ENCODE results near the gene EDEM3.

The EDEM3 gene

DNA sequence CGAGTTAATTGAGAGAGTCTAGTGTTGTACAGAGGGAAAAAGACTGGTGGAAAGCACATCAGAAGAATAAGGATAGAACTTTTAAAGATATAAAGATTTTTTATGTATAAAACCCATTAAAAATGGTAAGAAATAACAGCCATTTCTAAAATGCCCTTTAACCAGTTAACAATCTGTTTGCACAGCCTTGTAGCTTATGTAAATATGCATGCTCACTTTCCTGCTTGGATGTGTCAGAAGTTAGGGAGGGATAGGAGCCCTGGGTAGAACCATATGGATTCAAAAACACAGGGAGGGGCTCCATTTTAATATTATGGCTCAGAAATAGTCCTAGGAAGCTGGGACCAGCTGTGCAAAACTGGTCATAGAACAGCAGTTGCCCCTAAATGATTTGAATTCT, 4.5 kb upstream of the EDEM3 start:
- DNase-seq (ENCODE audit: low read depth): no peak
- TF ChIP-seq, protein P1, sequence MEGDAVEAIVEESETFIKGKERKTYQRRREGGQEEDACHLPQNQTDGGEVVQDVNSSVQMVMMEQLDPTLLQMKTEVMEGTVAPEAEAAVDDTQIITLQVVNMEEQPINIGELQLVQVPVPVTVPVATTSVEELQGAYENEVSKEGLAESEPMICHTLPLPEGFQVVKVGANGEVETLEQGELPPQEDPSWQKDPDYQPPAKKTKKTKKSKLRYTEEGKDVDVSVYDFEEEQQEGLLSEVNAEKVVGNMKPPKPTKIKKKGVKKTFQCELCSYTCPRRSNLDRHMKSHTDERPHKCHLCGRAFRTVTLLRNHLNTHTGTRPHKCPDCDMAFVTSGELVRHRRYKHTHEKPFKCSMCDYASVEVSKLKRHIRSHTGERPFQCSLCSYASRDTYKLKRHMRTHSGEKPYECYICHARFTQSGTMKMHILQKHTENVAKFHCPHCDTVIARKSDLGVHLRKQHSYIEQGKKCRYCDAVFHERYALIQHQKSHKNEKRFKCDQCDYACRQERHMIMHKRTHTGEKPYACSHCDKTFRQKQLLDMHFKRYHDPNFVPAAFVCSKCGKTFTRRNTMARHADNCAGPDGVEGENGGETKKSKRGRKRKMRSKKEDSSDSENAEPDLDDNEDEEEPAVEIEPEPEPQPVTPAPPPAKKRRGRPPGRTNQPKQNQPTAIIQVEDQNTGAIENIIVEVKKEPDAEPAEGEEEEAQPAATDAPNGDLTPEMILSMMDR (IDR thresholded peaks at IDR 0.05; ENCODE audit: insufficient read depth, low read depth, low read length, missing control alignments): no peak

DNA sequence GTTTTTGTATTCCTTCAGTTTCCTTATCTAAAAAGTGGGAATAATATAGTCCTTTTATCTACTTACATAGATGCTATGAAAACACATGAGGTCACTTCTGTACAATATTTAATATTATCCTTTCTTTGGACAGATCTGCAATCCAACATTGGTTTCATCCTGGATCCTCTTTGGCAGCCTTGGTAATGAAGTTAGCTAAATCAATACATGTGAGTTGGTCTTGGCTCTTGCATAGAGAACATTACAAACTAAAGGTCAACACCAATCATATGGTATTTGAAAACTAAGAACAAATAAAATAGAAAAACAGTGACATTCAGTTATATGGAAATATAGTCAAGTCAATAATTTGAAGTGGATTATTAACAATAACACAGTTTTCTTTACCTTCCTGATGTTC, 3.2 kb upstream of the EDEM3 start:
- TF ChIP-seq, protein P1 (IDR thresholded peaks at IDR 0.05; ENCODE audit: insufficient read depth, low read depth, low read length, missing control alignments): no peak
- no peak overlapping the region for H3K4me3 ChIP-seq (ENCODE audit: low read length)
- no peak for DNase-seq (ENCODE audit: low read depth)

More for the DNA sequence above, 4.5 kb upstream of the EDEM3 start:
- no peak overlapping the region for H3K4me3 ChIP-seq (ENCODE audit: low read length)

DNA sequence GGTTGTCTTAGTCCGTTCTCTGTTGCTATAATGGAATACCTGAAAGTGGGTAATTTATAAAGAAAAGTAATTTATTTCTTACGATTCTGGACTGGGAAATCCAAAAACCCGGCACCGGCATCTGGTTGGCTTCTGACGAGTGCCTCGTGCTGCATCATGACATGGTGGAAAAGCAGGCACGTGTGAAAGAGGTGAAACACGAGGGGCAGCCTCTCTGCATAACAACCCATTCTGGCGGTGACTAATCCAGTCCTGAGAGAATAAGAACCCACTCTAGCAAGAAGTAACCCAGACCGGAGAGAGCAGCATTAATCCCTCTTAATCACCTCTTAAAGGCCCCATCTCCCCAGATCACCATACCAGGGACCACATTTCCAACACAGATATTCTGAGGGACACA, 2.7 kb upstream of the EDEM3 start:
- DNase-seq (ENCODE audit: low read depth): no peak
- TF ChIP-seq, protein P1 (IDR thresholded peaks at IDR 0.05; ENCODE audit: insufficient read depth, low read depth, low read length, missing control alignments): no peak
- H3K4me3 ChIP-seq (ENCODE audit: low read length): no peak overlapping the region

DNA sequence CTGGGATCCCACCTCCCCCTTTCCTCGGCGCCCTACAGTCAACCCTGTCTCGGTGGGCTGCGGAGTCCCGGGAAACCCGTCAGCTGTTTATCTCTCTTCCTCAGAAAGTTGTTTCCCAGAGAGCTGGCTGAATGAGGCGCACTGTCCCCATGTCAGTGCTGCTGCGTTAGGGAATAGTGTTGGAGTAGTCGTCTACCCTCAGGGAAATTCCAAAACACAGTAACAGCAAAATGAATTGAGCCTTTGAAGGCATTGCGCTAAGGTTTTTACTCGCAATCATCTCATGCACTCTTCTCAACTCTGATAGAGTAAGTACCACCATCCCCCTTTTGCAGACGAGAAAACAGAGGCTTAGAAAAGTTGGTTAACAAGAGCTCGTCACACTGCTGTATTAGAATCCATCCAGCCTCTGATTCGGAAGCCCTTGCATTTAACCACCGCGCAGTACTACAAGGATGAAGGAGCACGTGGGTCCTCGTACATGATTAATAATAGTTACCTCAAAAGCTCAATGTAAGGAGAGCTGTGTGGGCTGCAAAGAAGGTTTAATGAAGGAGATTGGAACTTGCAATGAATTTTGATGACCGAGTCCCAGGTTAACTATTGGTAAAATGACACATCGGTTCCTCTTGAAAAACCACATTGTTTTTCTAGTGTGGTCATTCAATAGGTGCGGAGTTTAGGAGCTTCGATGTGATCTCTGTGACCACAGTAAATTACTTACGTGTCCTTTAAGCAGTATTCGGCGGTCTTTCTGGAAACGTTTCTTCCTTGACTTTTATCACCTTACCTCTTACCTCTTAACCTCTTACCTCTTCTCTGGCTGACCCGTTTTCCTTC, 788 bp upstream of the EDEM3 start:
- TF ChIP-seq, protein P1 (IDR thresholded peaks at IDR 0.05; ENCODE audit: insufficient read depth, low read depth, low read length, missing control alignments): no peak
- peak overlapping the region; percentile 93 for H3K4me3 ChIP-seq (ENCODE audit: low read length)
- DNase-seq (ENCODE audit: low read depth): peak; percentile 52

DNA sequence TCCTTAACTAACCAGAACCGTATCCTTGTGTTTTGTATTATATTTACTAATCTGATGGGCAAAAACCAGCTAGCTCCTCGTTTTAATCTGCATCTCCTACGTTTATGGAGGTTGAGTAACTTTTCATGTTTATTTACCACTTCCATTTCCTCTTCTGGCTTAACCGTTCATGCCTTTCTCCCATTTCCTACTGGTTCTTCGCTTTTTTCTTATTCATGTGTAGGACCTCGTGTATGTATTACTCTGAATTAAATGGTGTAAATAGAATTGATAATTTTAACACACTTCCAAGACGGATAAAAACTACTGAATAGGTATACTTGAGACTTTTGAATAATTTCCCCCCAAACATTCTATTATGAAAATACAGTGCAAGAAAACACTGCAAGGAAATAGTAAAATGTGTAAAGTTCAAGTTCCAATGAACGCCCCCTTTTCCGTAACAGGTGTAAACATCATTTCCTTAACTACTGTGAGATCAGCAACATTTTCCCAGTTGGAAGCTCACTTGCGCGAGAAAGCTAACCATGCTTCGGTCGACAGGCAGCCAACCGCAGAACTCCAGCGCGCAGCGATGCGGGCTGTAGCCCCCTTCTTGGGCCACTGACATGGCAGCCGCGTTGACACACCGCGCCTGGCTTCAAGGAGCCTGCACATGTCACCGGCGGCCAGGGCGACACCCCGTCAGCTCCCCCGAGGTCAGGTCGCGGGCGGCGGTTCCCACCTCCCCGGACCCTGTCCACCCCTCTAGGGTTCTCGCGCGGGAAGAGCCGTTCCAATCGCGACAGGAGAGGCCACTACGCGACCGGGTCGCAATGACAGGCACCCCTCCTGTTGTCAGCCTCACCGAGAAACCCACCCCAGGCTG, 816 bp downstream of the EDEM3 start:
- TF ChIP-seq, protein P1 (IDR thresholded peaks at IDR 0.05; ENCODE audit: insufficient read depth, low read depth, low read length, missing control alignments): no peak
- DNase-seq (ENCODE audit: low read depth): peak; percentile 32
- H3K4me3 ChIP-seq (ENCODE audit: low read length): peak overlapping the region; percentile 93

DNA sequence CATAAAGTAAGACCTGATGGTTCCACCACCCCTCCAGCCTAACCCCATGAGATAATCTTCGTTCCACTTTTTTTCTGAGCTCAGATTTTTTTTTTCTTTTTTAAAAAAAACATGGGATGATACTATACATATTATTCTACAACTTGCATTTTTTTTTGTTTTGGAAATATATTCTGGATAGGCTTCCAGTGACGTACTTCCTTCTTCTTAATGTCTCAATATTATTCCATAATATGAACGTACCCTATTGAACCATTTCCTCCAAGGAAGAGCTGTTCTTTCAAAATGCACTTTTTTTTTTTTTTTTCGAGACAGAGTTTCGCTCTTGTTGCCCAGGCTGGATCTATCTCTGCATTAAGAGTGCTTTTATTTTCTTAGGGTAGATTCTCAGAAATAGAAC, 1.5 kb downstream of the EDEM3 start:
- no peak overlapping the region for H3K4me3 ChIP-seq (ENCODE audit: low read length)
- TF ChIP-seq, protein P1 (IDR thresholded peaks at IDR 0.05; ENCODE audit: insufficient read depth, low read depth, low read length, missing control alignments): no peak
- DNase-seq (ENCODE audit: low read depth): no peak
